Bronchial epithelial cell (primary cell): ENCODE results near the gene C14orf119. TPM values are rescaled to one million over a fixed set of nuclear protein-coding genes. Genes with fewer than 3 reads are reported as not detected.
"Not testable (repeated sequence)": the region's sequence is repeated elsewhere in the genome, so short reads cannot be mapped to it uniquely, and the experiment has no call there.

Experiments
- DNase-seq: peaks from one replicate; pipeline ENCODE4 v3.0.0-alpha.2; 2010; ENCODE audit warnings: low read depth
- FAIRE-seq: peaks from 2 replicates; lab custom pipeline; 2011; peaks lifted over from hg19 to GRCh38; lab: Jason Lieb, UNC
- H3K27me3 ChIP-seq: 2 replicates; pipeline ENCODE4 v1.5.1; 2011; ENCODE audit warnings: low read length; ENCODE audit not compliant: control insufficient read depth, insufficient read depth
- H3K36me3 ChIP-seq: 2 replicates; pipeline ENCODE4 v1.5.1; 2011; ENCODE audit warnings: low read length; ENCODE audit not compliant: control insufficient read depth, insufficient read depth
- H3K4me3 ChIP-seq: 2 replicates; pipeline ENCODE4 v1.5.1; 2011; ENCODE audit warnings: mild to moderate bottlenecking, low read depth, low read length, control low read depth
- total RNA-seq: library from RNA; depleted of rRNA; stranded (reverse); fragments of >200 nt; gene quantifications from 2 replicates; pipeline ENCODE4 v1.2.1, GENCODE V29; 2014
- TF ChIP-seq, protein P1 (sequence below): IDR thresholded peaks from 2 replicates; pipeline ENCODE4 v1.5.1; 2011; ENCODE audit warnings: mild to moderate bottlenecking, moderate library complexity, low read length, control low read depth, inconsistent platforms; ENCODE audit not compliant: insufficient read depth, severe bottlenecking

Gene C14orf119
- total RNA-seq, 1 donor from 2014 or later, result 51.9 TPM

DNA sequence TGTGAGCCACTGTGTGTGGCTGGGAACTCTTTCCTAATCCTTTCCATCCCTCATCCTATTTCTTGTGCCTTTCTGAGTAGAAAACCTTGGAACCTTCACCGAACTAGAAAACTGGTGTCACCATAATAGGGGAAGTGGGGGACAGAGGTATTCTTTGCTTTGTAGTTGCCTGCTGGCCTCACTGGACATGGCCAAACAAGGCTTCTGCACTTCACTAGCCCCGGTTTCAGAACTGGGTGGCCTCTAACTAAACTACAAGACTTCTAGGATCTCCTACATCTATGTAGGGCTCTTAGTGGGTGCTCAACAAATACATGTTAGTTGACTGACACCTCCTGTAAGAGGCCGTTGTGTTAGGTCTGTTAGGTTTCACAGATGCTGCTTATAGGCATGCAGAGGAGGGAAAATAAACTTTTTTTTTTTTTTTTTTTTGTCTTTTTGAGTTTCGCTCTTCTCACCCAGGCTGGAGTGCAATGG, 10.1 kb downstream of the C14orf119 start:
- Histone ChIP-seq H3K36me3 (no peaks in the 10 kb centered on the region), H3K27me3 (no peaks in the 10 kb centered on the region), H3K4me3 (no peak overlapping the region)
- TF ChIP-seq, protein P1, sequence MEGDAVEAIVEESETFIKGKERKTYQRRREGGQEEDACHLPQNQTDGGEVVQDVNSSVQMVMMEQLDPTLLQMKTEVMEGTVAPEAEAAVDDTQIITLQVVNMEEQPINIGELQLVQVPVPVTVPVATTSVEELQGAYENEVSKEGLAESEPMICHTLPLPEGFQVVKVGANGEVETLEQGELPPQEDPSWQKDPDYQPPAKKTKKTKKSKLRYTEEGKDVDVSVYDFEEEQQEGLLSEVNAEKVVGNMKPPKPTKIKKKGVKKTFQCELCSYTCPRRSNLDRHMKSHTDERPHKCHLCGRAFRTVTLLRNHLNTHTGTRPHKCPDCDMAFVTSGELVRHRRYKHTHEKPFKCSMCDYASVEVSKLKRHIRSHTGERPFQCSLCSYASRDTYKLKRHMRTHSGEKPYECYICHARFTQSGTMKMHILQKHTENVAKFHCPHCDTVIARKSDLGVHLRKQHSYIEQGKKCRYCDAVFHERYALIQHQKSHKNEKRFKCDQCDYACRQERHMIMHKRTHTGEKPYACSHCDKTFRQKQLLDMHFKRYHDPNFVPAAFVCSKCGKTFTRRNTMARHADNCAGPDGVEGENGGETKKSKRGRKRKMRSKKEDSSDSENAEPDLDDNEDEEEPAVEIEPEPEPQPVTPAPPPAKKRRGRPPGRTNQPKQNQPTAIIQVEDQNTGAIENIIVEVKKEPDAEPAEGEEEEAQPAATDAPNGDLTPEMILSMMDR, result no peak
- no peak for FAIRE-seq
- DNase-seq, result no peak

DNA sequence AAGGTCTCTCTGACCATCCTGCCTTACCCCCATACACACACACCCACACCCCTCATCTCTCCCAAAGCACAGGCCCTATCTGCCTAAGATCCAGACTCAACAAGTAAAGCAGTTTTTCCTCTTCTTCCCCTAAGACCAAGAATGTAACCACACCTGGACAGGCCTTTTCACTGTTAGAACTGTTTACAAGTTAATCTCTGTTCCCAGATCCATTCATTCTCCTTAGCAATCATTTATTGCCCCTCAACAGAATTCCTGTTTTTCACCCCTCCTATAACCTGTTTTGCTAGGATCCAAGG, 11.4 kb downstream of the C14orf119 start:
- H3K4me3 ChIP-seq, result no peak overlapping the region
- TF ChIP-seq, protein P1, result no peak
- H3K27me3 ChIP-seq, result peaks cover 2% of the 10 kb centered on the region
- H3K36me3 ChIP-seq, result no peaks in the 10 kb centered on the region
- DNase-seq, result no peak
- no peak for FAIRE-seq

DNA sequence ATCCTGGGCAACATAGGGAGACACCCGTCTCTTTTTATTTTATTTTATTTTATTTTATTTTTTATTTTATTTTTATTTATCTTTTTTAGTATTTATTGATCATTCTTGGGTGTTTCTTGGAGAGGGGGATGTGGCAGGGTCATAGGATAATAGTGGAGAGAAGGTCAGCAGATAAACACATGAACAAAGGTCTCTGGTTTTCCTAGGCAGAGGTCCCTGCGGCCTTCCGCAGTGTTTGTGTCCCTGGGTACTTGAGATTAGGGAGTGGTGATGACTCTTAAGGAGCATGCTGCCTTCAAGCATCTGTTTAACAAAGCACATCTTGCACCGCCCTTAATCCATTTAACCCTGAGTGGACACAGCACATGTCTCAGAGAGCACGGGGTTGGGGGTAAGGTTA, 12.3 kb downstream of the C14orf119 start:
- not testable (repeated sequence) for H3K4me3 ChIP-seq, H3K36me3 ChIP-seq, H3K27me3 ChIP-seq, FAIRE-seq, DNase-seq

DNA sequence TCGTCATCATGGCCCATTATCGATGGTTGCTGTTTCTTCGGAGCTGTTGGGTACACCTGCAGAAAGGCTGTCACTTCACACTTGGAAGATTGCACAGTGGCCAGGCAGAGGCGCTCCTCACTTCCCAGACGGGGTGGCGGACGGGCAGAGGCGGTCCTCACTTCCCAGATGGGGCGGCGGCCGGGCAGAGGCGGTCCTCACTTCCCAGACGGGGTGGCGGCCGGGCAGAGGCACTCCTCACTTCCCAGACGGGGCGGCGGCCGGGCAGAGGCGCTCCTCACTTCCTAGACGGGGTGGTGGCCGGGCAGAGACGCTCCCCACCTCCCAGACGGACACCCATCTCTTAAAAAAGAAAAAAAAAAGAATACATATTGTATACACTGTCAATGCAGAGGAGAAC, 12.9 kb downstream of the C14orf119 start:
- DNase-seq, FAIRE-seq: not testable (repeated sequence)

DNA sequence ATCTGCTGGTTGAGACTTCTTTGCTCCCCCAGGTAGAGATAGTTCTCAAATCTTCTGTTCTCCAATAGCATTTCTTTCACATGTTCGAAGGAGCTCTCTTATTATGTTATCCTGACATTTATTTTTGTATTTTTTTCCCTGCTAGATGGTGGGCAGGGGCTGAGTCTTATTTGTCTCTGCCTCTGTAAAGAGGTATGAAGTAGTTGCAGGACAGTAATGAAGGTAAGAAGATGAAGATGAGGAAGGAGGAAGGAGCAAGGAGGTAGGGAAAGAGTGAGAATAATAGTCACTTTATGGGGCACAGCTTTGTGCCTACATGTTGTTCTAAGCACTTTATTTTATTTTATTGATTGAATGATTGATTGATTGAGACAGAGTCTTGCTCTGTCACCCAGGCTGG, 14.5 kb downstream of the C14orf119 start:
- H3K36me3 ChIP-seq, result no peaks in the 10 kb centered on the region
- no peak for DNase-seq
- no peak for FAIRE-seq
- no peak overlapping the region for H3K4me3 ChIP-seq
- TF ChIP-seq, protein P1, result no peak
- peaks cover 2% of the 10 kb centered on the region for H3K27me3 ChIP-seq

More for the DNA sequence above, 12.9 kb downstream of the C14orf119 start:
- H3K36me3 ChIP-seq, H3K27me3 ChIP-seq, H3K4me3 ChIP-seq: not testable (repeated sequence)

DNA sequence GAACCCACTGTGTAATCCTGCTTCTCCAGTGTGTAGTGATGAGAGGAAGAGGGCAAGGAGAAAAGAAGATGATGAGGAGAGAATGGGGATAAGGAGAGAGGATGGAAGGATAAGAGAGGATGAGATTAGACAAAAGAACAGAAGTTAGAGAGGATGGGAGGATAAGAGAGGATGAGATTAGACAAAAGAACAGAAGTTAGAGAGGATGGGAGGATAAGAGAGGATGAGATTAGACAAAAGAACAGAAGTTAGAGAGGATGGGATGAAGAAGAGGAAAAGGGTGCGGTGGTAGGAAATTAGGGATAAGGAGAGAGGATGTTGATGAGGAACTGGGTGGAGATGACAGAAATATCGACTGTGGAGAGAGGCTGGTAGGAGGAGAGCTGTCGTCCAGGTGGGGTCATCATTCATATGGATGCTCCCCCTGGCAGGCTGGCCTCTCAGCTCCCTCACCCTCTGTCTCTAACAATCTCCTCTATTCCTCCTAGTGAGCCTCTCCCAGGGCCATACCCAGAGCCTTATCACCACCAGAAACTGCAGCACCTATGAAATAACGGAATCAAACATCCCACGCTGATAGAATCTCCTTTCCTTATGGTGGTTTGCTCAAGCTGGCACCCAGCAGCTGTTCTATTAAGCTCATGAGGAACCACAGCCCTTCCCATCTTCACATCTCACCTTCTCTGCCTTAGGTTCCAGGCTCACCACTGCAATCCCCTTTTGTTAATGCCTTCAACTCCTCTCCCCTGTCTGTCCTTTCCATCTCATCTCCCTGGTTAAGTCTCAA, 15.5 kb downstream of the C14orf119 start:
- TF ChIP-seq, protein P1, result no peak
- DNase-seq (no peak), FAIRE-seq (no peak)
- no peak overlapping the region for H3K4me3 ChIP-seq
- H3K27me3 ChIP-seq, result peaks cover 2% of the 10 kb centered on the region
- no peaks in the 10 kb centered on the region for H3K36me3 ChIP-seq
